ENCODE data around the gene TMEM14C.

DNA sequence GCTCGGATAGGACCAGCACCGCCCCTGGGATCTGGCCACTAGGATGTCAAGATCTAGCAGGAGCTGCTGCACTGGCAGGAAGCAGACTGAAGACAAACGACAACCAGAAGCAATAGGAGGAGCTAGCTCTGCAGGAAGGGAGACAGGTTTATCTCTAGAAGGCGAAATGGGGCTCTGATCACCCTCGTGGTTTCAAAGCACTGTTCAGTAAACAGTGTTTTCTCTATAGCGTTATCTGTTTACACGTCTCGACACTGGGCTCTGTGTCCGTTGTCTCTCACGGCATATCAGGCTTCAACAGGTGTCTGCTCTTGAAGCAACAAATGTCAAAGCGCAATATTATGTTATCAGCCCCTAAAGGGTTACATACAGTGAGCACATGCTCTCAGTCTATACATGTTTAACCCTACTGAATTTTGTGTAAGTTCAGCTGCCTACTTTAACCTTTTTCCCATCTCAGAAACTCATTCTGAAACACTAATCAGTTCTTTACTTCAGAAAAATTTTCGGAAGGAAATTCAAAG is 48.6 kb downstream of the TMEM14C start:
- TF ChIP-seq CTCF (IDR thresholded peaks at IDR 0.05) (no peak), POLR2A (IDR thresholded peaks at IDR 0.05) (no peak)

All from uterus (tissue), 2 donors.